Measurements from ENCODE around the gene PARD3. TPM values are rescaled to one million over a fixed set of nuclear protein-coding genes. Genes with fewer than 3 reads are reported as not detected.

Gene PARD3
- total and polyA plus RNA-seq, 2 donors (not counting 3 experiments of a cell fraction or from before 2014, with no cell fraction given) = 7.3 to 24.1 TPM

DNA sequence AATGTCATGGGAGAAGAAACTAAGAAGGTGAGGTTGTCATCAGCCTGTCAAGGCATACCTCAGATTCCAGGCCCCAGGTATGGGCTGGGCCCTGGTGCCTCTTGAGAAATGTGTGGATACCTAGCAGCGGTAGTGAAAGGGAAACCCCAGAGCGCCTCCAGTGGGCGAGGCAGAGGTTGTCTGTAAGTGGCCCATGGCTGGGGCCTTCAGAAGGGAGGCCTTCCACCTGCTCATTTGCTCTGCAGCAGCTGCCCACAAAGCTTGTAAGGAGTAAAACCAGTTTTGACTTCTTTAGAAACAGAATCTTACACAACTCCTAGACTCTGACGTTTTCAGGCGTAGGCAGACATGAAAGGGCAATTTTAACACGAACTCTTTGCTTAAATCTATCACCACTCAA is 509.9 kb downstream of the PARD3 start:
- H3K9me3 ChIP-seq (replicated peaks; ENCODE audit: control insufficient read depth, insufficient read depth, low read length) = no peaks in the 10 kb centered on the region
- H3K4me3 ChIP-seq (replicated peaks in 1 of 3; ENCODE audit: insufficient read depth in 1 of 3, low read depth in 1 of 3, low read length in 3 of 3) = no peak overlapping the region
- ChIA-PET CTCF (interaction anchor here (1.0 kb wide), 1 partner anchor 331 kb away, joined by 3 read pairs; no protein-coding TSS in a partner anchor), POLR2A (no interaction called here)
- H2AFZ ChIP-seq (ENCODE audit: low read depth, low read length) = no peak overlapping the region
- no peaks in the 10 kb centered on the region for H4K20me1 ChIP-seq (replicated peaks; ENCODE audit: control insufficient read depth, extremely low read depth, insufficient read depth, low read length)
- dilution Hi-C loops (cut with MboI; ENCODE audit: extremely low pct_ligation_motif_present, low sequenced_read_pairs) = no loop called here
- no peaks in the 10 kb centered on the region for H3K79me2 ChIP-seq (ENCODE audit: control insufficient read depth, insufficient read depth, low read length)
- intact Hi-C loops (cut with micrococcal nuclease) = no loop called here
- FAIRE-seq (no peak), DNase-seq (ENCODE audit: low read depth, low spot score) (no peak)
- BruUV-seq (replicated peaks) = no TSS peak
- TF ChIP-seq FOS (IDR thresholded peaks at IDR 0.05; ENCODE audit: borderline replicate concordance, insufficient read depth, low read length) (no peak), JUN (IDR thresholded peaks at IDR 0.05; ENCODE audit: borderline replicate concordance, insufficient read depth, insufficient read length, low read depth) (no peak)
- no peaks in the 10 kb centered on the region for H3K9me1 ChIP-seq (replicated peaks; ENCODE audit: control insufficient read depth, extremely low read depth, insufficient read depth, low read length)
- no peak overlapping the region for H3K9ac ChIP-seq (replicated peaks; ENCODE audit: extremely low read depth, insufficient read depth, low read length)
- H3K4me1 ChIP-seq (ENCODE audit: control insufficient read depth, extremely low read depth, insufficient read depth, low read length) = no peaks in the 10 kb centered on the region
- no peaks in the 10 kb centered on the region for H3K27me3 ChIP-seq (ENCODE audit: control insufficient read depth in 2 of 2, insufficient read depth in 2 of 2, low read length in 2 of 2)
- H3K4me2 ChIP-seq (ENCODE audit: insufficient read depth, low read length) = no peak overlapping the region
- H3K27ac ChIP-seq (ENCODE audit: insufficient read depth, low read depth, low read length) = no peak overlapping the region
- no peaks in the 10 kb centered on the region for H3K36me3 ChIP-seq (ENCODE audit: control insufficient read depth in 2 of 2, extremely low read depth in 1 of 2, insufficient read depth in 2 of 2, low read length in 2 of 2)

DNA sequence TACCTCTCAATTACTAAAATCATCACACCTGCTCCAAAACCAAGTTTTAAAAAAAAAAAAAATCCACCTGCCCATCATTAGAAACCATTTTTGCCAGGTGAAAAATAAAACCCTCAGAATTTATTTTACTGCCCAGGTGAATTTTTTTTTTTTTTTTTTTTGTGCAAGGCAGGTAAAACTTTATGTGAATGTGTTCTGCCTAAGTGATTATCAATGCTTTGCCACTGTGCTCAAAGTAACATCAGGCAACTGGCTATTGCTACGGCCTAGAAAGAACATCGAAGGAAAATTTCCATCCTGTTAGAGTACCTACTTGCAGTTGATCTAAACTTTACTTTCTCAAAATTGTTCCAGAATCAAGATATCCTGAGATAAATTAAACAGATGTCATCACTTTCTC is 512.1 kb downstream of the PARD3 start:
- no peak overlapping the region for H3K27ac ChIP-seq (ENCODE audit: insufficient read depth, low read depth, low read length)
- no peaks in the 10 kb centered on the region for H3K27me3 ChIP-seq (ENCODE audit: control insufficient read depth in 2 of 2, insufficient read depth in 2 of 2, low read length in 2 of 2)
- H3K36me3 ChIP-seq (ENCODE audit: control insufficient read depth in 2 of 2, extremely low read depth in 1 of 2, insufficient read depth in 2 of 2, low read length in 2 of 2) = no peaks in the 10 kb centered on the region
- no TSS peak for BruUV-seq (replicated peaks)
- peaks cover 11% of the 10 kb centered on the region for H3K4me1 ChIP-seq (ENCODE audit: control insufficient read depth, extremely low read depth, insufficient read depth, low read length)
- TF ChIP-seq FOS (IDR thresholded peaks at IDR 0.05; ENCODE audit: borderline replicate concordance, insufficient read depth, low read length) (no peak), POLR2A (IDR thresholded peaks at IDR 0.05; ENCODE audit: low read depth, low read length) (no peak), JUN (IDR thresholded peaks at IDR 0.05; ENCODE audit: borderline replicate concordance, insufficient read depth, insufficient read length, low read depth) (no peak), MYC (IDR thresholded peaks at IDR 0.05; ENCODE audit: low read depth, low read length) (no peak), EZH2 (IDR thresholded peaks at IDR 0.05; ENCODE audit: borderline replicate concordance, low read depth, low read length, severe bottlenecking) (no peak), GATA2 (IDR thresholded peaks at IDR 0.05; ENCODE audit: insufficient read depth, insufficient read length, low read depth, low read length) (no peak), POLR2AphosphoS5 (IDR thresholded peaks at IDR 0.05; ENCODE audit: insufficient read depth, low read depth, low read length) (no peak)
- TF ChIP-seq, protein P1, sequence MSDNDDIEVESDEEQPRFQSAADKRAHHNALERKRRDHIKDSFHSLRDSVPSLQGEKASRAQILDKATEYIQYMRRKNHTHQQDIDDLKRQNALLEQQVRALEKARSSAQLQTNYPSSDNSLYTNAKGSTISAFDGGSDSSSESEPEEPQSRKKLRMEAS (IDR thresholded peaks at IDR 0.05; ENCODE audit: insufficient read depth, insufficient read length) = no peak
- TF ChIP-seq, protein P2, sequence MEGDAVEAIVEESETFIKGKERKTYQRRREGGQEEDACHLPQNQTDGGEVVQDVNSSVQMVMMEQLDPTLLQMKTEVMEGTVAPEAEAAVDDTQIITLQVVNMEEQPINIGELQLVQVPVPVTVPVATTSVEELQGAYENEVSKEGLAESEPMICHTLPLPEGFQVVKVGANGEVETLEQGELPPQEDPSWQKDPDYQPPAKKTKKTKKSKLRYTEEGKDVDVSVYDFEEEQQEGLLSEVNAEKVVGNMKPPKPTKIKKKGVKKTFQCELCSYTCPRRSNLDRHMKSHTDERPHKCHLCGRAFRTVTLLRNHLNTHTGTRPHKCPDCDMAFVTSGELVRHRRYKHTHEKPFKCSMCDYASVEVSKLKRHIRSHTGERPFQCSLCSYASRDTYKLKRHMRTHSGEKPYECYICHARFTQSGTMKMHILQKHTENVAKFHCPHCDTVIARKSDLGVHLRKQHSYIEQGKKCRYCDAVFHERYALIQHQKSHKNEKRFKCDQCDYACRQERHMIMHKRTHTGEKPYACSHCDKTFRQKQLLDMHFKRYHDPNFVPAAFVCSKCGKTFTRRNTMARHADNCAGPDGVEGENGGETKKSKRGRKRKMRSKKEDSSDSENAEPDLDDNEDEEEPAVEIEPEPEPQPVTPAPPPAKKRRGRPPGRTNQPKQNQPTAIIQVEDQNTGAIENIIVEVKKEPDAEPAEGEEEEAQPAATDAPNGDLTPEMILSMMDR (IDR thresholded peaks at IDR 0.05; ENCODE audit: extremely low read depth in 1 of 2, insufficient read depth in 1 of 2, low read depth in 1 of 2, low read length in 2 of 2) = no peak
- no peaks in the 10 kb centered on the region for H3K9me1 ChIP-seq (replicated peaks; ENCODE audit: control insufficient read depth, extremely low read depth, insufficient read depth, low read length)
- FAIRE-seq (no peak), DNase-seq (ENCODE audit: low read depth, low spot score) (no peak)
- H3K9ac ChIP-seq (replicated peaks; ENCODE audit: extremely low read depth, insufficient read depth, low read length) = no peak overlapping the region
- H2AFZ ChIP-seq (ENCODE audit: low read depth, low read length) = no peak overlapping the region
- H4K20me1 ChIP-seq (replicated peaks; ENCODE audit: control insufficient read depth, extremely low read depth, insufficient read depth, low read length) = no peaks in the 10 kb centered on the region
- POLR2A ChIA-PET = no interaction called here
- no peak overlapping the region for H3K4me3 ChIP-seq (replicated peaks in 1 of 3; ENCODE audit: insufficient read depth in 1 of 3, low read depth in 1 of 3, low read length in 3 of 3)
- H3K9me3 ChIP-seq (replicated peaks; ENCODE audit: control insufficient read depth, insufficient read depth, low read length) = no peaks in the 10 kb centered on the region
- no peak overlapping the region for H3K4me2 ChIP-seq (ENCODE audit: insufficient read depth, low read length)
- no peaks in the 10 kb centered on the region for H3K79me2 ChIP-seq (ENCODE audit: control insufficient read depth, insufficient read depth, low read length)
- intact Hi-C loops (cut with micrococcal nuclease) (no loop called here), dilution Hi-C loops (cut with MboI; ENCODE audit: extremely low pct_ligation_motif_present, low sequenced_read_pairs) (no loop called here)
- CTCF ChIA-PET = interaction anchor here (0.9 to 1.4 kb wide), 2 partner anchors 17 to 20 kb away, joined by 4 read pairs; no protein-coding TSS in a partner anchor
